Hepatocyte (in vitro differentiated cells): ENCODE results near the gene FSIP1.

Experiments
- CTCF ChIP-seq: fragments of 200-600 bp; sonication (generic); IDR thresholded peaks from 2 replicates; pipeline ENCODE4 v1.5.1; 2016; ENCODE audit warnings: antibody characterized with exemption, mild to moderate bottlenecking; ENCODE audit not compliant: poor library complexity
- EZH2 ChIP-seq: fragments of 200-600 bp; sonication (generic); IDR thresholded peaks from 2 replicates; pipeline ENCODE4 v1.6.1; 2016; ENCODE audit warnings: antibody characterized with exemption, mild to moderate bottlenecking, borderline replicate concordance

- TF ChIP-seq CTCF (no peak), EZH2 (no peak)
Observed at GRCh38 chr15:39595338-39596221, 187.1 kb downstream of the FSIP1 start.
